Ascending aorta (tissue), 2 donors: ENCODE measurements around the gene ZNF219. TPM values are rescaled to one million over a fixed set of nuclear protein-coding genes. Genes with fewer than 3 reads are reported as not detected.

Experiments
- DNase-seq, 2 donors: peaks; one replicate each; pipeline ENCODE4 v3.0.0-alpha.2; 2019; ENCODE audit warnings: low spot score in 2 of 2
- H3K27ac ChIP-seq, 2 donors: fragments of 200-600 bp; sonication (generic); one replicate each; pipeline ENCODE4 v1.5.1; 2016 to 2017; ENCODE audit warnings: mild to moderate bottlenecking in 1 of 2
- H3K27me3 ChIP-seq: fragments of 200-600 bp; sonication (generic); one replicate; pipeline ENCODE4 v1.5.1; 2017
- H3K36me3 ChIP-seq, 2 donors: fragments of 200-600 bp; sonication (generic); one replicate each; pipeline ENCODE4 v1.5.1; 2016
- H3K4me1 ChIP-seq, 2 donors: fragments of 200-600 bp; sonication (generic); one replicate each; pipeline ENCODE4 v1.5.1; 2016 to 2017; ENCODE audit warnings: mild to moderate bottlenecking in 1 of 2
- H3K4me3 ChIP-seq, 2 donors: fragments of 200-600 bp; sonication (generic); one replicate each; pipeline ENCODE4 v1.5.1; 2016 to 2017; ENCODE audit warnings: mild to moderate bottlenecking in 1 of 2
- H3K9me3 ChIP-seq, 2 donors: fragments of 200-600 bp; sonication (generic); one replicate each; pipeline ENCODE4 v1.5.1; 2016
- intact Hi-C: fragments of 100-400 bp; cut with DNase I; formaldehyde crosslinking; loops from one replicate; pipeline ENCODE4 v1.15.1; 2023
- total RNA-seq: library from RNA; depleted of rRNA; stranded (reverse); fragments of >200 nt; gene quantifications from one replicate; pipeline ENCODE4 v1.1.0, GENCODE V29; 2016
- TF ChIP-seq, protein P1 (sequence below), 3 experiments: fragments of 200-600 bp in 2 of 3; fragments of 450-650 bp in 1 of 3; sonication (generic) in 2 of 3; IDR thresholded peaks; one replicate each; pipeline ENCODE4 v1.5.1; 2016 to 2019; ENCODE audit warnings: antibody characterized with exemption in 3 of 3, mild to moderate bottlenecking in 1 of 3, moderate library complexity in 1 of 3

The ZNF219 gene
- total RNA-seq, 1 donor from 2014 or later: 62.9 TPM

DNA sequence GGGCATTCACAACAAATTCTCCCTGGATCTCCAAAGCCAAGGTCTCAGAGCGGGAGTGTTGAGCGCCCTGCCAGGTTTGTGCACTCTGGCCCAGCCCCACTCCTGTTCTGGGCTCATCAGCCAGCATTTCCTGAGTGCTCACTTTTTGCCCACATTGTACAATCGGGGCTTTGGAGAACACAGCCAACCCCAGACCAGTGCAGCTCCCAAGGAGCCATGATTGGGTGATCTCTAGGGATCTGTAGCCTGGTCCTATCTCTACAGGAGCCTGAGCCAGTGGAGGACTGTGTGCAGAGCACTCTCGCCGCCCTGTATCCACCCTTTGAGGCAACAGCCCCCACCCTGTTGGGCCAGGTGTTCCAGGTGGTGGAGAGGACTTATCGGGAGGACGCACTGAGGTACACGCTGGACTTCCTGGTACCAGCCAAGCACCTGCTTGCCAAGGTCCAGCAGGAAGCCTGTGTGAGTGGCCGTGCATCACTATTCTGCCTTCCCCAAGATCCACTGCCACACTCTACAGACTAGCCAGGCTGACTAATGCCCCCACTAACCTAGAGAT, 25.6 kb downstream of the ZNF219 start:
- intact Hi-C loops: no loop called here
- Histone ChIP-seq H3K4me1 (peaks cover 11 to 25% of the 10 kb centered on the region in 2 donors), H3K9me3 (no peaks in the 10 kb centered on the region), H3K27me3 (no peaks in the 10 kb centered on the region), H3K27ac (peak overlapping the region; percentile 95 to 96), H3K36me3 (peaks cover 43 to 45% of the 10 kb centered on the region in 2 donors), H3K4me3 (no peak overlapping the region)
- TF ChIP-seq, protein P1, sequence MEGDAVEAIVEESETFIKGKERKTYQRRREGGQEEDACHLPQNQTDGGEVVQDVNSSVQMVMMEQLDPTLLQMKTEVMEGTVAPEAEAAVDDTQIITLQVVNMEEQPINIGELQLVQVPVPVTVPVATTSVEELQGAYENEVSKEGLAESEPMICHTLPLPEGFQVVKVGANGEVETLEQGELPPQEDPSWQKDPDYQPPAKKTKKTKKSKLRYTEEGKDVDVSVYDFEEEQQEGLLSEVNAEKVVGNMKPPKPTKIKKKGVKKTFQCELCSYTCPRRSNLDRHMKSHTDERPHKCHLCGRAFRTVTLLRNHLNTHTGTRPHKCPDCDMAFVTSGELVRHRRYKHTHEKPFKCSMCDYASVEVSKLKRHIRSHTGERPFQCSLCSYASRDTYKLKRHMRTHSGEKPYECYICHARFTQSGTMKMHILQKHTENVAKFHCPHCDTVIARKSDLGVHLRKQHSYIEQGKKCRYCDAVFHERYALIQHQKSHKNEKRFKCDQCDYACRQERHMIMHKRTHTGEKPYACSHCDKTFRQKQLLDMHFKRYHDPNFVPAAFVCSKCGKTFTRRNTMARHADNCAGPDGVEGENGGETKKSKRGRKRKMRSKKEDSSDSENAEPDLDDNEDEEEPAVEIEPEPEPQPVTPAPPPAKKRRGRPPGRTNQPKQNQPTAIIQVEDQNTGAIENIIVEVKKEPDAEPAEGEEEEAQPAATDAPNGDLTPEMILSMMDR (IDR thresholded peaks at IDR 0.05): no peak
- no peak for DNase-seq

DNA sequence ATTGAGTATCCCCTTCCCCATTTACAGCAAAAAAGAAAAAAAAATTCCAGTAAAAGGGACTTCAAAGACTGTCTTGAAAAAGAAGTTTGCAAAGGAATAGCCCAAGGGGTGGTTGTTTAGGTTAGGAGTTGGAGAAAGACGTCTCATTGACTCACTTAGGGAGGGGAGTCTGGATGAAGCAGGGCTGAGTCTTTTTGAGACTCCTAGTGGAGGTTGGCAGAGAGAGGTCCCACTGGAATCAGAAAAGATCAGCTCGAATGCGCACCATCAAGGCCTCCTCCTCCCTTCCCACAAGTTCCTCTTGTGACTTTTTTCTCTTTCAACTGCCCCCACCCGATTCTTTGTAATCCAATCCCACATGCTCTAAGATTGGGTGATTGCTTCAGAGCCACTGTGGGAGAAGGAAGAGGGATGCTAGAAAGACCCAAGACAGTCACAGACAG, 26.4 kb downstream of the ZNF219 start:
- H3K4me3 ChIP-seq: peak overlapping the region; percentile 68 to 83
- TF ChIP-seq, protein P1 (IDR thresholded peaks at IDR 0.05): peak in 1 of 3 experiments; percentile 6
- no peaks in the 10 kb centered on the region for H3K9me3 ChIP-seq
- H3K36me3 ChIP-seq: peaks cover 35 to 36% of the 10 kb centered on the region in 2 donors
- intact Hi-C loops: no loop called here
- no peaks in the 10 kb centered on the region for H3K27me3 ChIP-seq
- DNase-seq: no peak
- H3K27ac ChIP-seq: peak overlapping the region; percentile 95 to 96
- peaks cover 11 to 25% of the 10 kb centered on the region in 2 donors for H3K4me1 ChIP-seq

DNA sequence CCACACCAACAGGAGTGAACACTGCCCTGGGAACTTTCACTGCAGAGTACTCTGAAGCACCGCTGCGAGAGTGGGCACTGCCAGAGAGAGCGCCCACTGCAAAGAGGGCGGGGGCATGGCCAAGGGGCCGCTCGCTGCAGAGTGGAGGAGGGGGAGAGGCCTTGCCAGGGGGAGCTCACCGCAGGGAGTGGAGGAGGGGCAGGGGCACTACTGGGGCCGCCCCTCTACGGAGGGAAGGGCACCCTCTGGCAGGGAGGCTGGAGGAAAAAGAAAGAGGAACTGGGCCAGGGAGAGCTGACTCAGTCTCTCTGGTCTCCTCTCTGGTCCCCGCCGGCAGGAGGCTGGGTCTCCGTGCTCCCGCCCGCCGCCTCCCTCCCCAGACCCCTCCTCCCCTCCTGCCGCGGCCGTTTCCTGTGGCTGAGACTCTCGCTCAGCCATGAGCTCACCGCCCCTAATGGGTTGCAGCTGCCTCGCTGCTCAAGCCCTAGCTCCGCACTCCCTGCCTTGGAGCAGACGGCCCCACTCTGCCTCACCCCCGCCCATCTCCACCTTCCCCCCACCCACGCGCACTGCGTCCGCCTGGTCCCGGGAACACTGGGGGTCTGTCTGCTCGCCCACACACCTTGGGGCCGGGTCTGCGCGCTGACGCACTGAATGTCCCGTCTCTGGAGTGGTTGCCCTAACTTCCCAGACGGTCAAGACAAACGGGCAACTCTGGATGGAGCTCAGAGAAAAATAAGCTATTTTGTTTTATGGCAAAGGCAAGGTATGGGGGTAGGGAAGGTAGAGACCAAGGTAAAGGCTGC, 27.0 kb downstream of the ZNF219 start:
- H3K9me3 ChIP-seq: no peaks in the 10 kb centered on the region
- no peaks in the 10 kb centered on the region for H3K27me3 ChIP-seq
- peak; percentile 72 to 95 for DNase-seq
- peaks cover 11 to 25% of the 10 kb centered on the region in 2 donors for H3K4me1 ChIP-seq
- peaks cover 29 to 30% of the 10 kb centered on the region in 2 donors for H3K36me3 ChIP-seq
- intact Hi-C loops: loop anchor here (1.0 kb wide), 1 partner anchor 16 kb away; no protein-coding TSS in a partner anchor
- peak overlapping the region; percentile 95 to 96 for H3K27ac ChIP-seq
- TF ChIP-seq, protein P1 (IDR thresholded peaks at IDR 0.05): no peak
- H3K4me3 ChIP-seq: peak overlapping the region; percentile 68 to 83

DNA sequence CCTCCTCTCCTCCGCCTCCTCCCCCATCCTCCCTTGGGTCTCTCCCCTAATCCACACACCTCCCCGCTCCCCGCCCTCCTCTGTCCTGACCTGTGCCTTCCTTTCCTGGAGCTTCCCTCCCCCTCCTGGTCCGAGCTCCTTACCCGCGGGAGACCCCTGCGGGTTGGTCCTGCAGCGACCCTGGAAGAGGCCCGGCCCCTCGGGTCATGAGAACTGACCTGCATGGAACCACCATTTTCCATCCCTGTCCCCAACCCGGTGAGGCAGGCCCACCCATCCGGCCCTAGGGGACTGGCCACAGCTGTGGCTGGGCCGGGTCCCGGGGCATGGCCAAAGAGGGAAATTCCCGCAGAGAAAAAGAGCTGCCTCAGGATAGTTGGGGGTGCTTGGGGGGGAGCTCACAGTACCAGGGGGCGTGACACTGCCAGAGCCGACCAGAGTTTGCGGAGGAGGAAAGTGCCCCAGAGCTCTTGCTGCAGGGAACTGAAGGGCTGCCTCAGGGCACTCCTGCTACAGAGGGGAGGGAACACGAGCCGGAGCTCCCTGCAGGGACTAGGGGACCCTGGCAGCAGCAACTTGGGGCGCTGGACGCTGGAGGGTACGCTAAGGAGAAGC, 27.7 kb downstream of the ZNF219 start:
- TF ChIP-seq, protein P1 (IDR thresholded peaks at IDR 0.05): no peak
- H3K4me1 ChIP-seq: peaks cover 11 to 25% of the 10 kb centered on the region in 2 donors
- no peaks in the 10 kb centered on the region for H3K9me3 ChIP-seq
- peak overlapping the region; percentile 68 to 83 for H3K4me3 ChIP-seq
- H3K36me3 ChIP-seq: peaks cover 22 to 23% of the 10 kb centered on the region in 2 donors
- intact Hi-C loops: loop anchor here (1.0 kb wide), 1 partner anchor 17 kb away; no protein-coding TSS in a partner anchor
- no peaks in the 10 kb centered on the region for H3K27me3 ChIP-seq
- DNase-seq: peak in 1 of 2 donors; percentile 75
- H3K27ac ChIP-seq: peak overlapping the region; percentile 95 to 96

DNA sequence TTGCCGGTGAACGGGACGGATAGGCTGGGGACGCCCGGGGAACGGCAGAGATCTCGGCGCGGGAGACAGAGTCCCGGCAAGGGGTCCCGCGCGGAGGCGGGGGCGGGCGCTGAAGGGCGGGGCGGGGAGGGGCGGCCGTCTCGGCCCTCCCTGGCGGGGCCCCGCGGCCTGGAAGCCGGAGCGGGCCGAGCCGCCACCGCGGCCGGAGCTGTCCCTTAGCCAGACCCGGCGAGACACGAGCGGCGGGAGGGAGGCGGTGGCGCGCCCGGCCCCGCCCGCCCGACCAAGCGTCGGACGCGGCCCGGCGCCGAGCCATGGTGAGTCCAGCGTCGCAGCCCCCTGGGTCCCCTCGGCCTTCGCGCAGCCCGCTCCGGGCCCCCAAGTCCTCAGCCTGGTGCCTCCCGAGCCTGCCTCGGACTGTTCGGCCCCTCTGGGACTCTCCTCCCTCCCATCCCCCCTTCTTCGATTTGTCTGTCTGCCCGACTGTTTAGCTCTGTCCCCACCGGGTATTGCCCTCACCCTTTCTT, 28.3 kb downstream of the ZNF219 start, which contains the start of gene ARHGEF40:
Gene ARHGEF40, plus strand, starts transcription at position 222 of the 527 bp plus-strand sequence. Its CDS starts 93 bp downstream, at position 315.
- peak within 1 kb of the TSS; percentile 95 to 96 for H3K27ac ChIP-seq
- no peaks in the 10 kb centered on the region for H3K9me3 ChIP-seq
- H3K27me3 ChIP-seq: no peaks in the 10 kb centered on the region
- H3K4me3 ChIP-seq: peak within 1 kb of the TSS; percentile 68 to 83
- peaks cover 11 to 25% of the 10 kb centered on the region in 2 donors for H3K4me1 ChIP-seq
- intact Hi-C loops: no loop called here
- H3K36me3 ChIP-seq: peaks cover 16 to 18% of the 10 kb centered on the region in 2 donors
- peak in 1 of 2 donors; percentile 84 for DNase-seq
- TF ChIP-seq, protein P1 (IDR thresholded peaks at IDR 0.05): no peak
